Thoracic aorta (tissue), 2 donors: ENCODE results near the gene TBX10. TPM values are rescaled to one million over a fixed set of nuclear protein-coding genes. Genes with fewer than 3 reads are reported as not detected.

Experiments
- ATAC-seq: fragments of 150-250 bp; one replicate; pipeline ENCODE4 v1.8.0; 2017; ENCODE audit warnings: low read depth; ENCODE audit not compliant: insufficient number of reproducible peaks, low FRiP score
- DNase-seq: peaks from one replicate; pipeline ENCODE4 v3.0.0-alpha.2; 2020; ENCODE audit warnings: low spot score
- H3K27ac ChIP-seq, 2 donors: fragments of 200-600 bp; sonication (generic); 1 replicate in 1 of 2; 2 replicates in 1 of 2; pipeline ENCODE4 v1.5.1; 2016; ENCODE audit warnings: mild to moderate bottlenecking in 2 of 2, moderate library complexity in 2 of 2
- H3K27me3 ChIP-seq: fragments of 200-600 bp; sonication (generic); replicated peaks from 2 replicates; pipeline ENCODE4 v1.6.0; 2016; ENCODE audit warnings: mild to moderate bottlenecking; ENCODE audit not compliant: insufficient read depth
- H3K36me3 ChIP-seq: fragments of 200-600 bp; sonication (generic); one replicate; pipeline ENCODE4 v1.5.1; 2016
- H3K4me1 ChIP-seq, 2 donors: fragments of 200-600 bp; sonication (generic); 1 replicate in 1 of 2; 2 replicates in 1 of 2; pipeline versions ENCODE4 v1.5.1 to v1.6.0; 2016; ENCODE audit warnings: low read depth in 2 of 2, mild to moderate bottlenecking in 1 of 2; ENCODE audit not compliant: control insufficient read depth in 1 of 2
- H3K4me3 ChIP-seq: fragments of 200-600 bp; sonication (generic); 2 replicates; pipeline ENCODE4 v1.5.1; 2016; ENCODE audit warnings: mild to moderate bottlenecking
- H3K9me3 ChIP-seq: fragments of 200-600 bp; sonication (generic); 2 replicates; pipeline ENCODE4 v1.5.1; 2016
- CTCF ChIP-seq: fragments of 200-600 bp; sonication (generic); IDR thresholded peaks from one replicate; pipeline ENCODE4 v1.5.1; 2019; ENCODE audit warnings: antibody characterized with exemption
- total RNA-seq, 2 donors: library from RNA; depleted of rRNA; stranded (reverse); fragments of >200 nt; gene quantifications; one replicate each; pipeline versions ENCODE4 v1.1.0 to v1.2.3, GENCODE V29; 2016

The TBX10 gene
- total RNA-seq, 2 donors from 2014 or later: not detected

- Histone ChIP-seq H3K4me1 (no peaks in the 10 kb centered on the region), H3K27me3 (no peaks in the 10 kb centered on the region), H3K9me3 (no peaks in the 10 kb centered on the region), H3K27ac (no peak overlapping the region), H3K36me3 (no peaks in the 10 kb centered on the region), H3K4me3 (no peak overlapping the region)
- no peak for TF ChIP-seq CTCF
- DNase-seq (no peak), ATAC-seq (no peak)
These were observed 2.6 kb downstream of the TBX10 start for GRCh38 chr11:67636962-67637361.

- Histone ChIP-seq H3K27me3 (no peaks in the 10 kb centered on the region), H3K4me1 (peaks cover 5 to 10% of the 10 kb centered on the region in 2 donors), H3K9me3 (no peaks in the 10 kb centered on the region), H3K36me3 (no peaks in the 10 kb centered on the region), H3K4me3 (no peak overlapping the region), H3K27ac (no peak overlapping the region)
- no peak for ATAC-seq
- DNase-seq: no peak
- TF ChIP-seq CTCF: no peak
These were observed 4.4 kb downstream of the TBX10 start for GRCh38 chr11:67635231-67635521.

- no peaks in the 10 kb centered on the region for H3K9me3 ChIP-seq
- H3K4me1 ChIP-seq: peaks cover 5 to 10% of the 10 kb centered on the region in 2 donors
- no peaks in the 10 kb centered on the region for H3K27me3 ChIP-seq
- no peak for TF ChIP-seq CTCF
- no peak overlapping the region for H3K27ac ChIP-seq
- DNase-seq: no peak
- H3K36me3 ChIP-seq: no peaks in the 10 kb centered on the region
- ATAC-seq: no peak
- no peak overlapping the region for H3K4me3 ChIP-seq
These were observed 5.0 kb downstream of the TBX10 start for GRCh38 chr11:67634366-67635230.

- ATAC-seq (no peak), DNase-seq (no peak)
- peaks cover 5 to 17% of the 10 kb centered on the region in 2 donors for H3K4me1 ChIP-seq
- H3K4me3 ChIP-seq: no peak overlapping the region
- H3K27me3 ChIP-seq: no peaks in the 10 kb centered on the region
- H3K36me3 ChIP-seq: no peaks in the 10 kb centered on the region
- no peak for TF ChIP-seq CTCF
- H3K9me3 ChIP-seq: no peaks in the 10 kb centered on the region
- no peak overlapping the region for H3K27ac ChIP-seq
These were observed 5.7 kb downstream of the TBX10 start for GRCh38 chr11:67633758-67634365.

- H3K9me3 ChIP-seq: no peaks in the 10 kb centered on the region
- no peaks in the 10 kb centered on the region for H3K36me3 ChIP-seq
- DNase-seq: no peak
- TF ChIP-seq CTCF: no peak
- no peak for ATAC-seq
- peaks cover 5 to 22% of the 10 kb centered on the region in 2 donors for H3K4me1 ChIP-seq
- H3K4me3 ChIP-seq: no peak overlapping the region
- H3K27me3 ChIP-seq: no peaks in the 10 kb centered on the region
- H3K27ac ChIP-seq: no peak overlapping the region
These were observed 6.4 kb downstream of the TBX10 start for GRCh38 chr11:67632982-67633755.
